ENCODE data around the gene MSN.
"Not testable (repeated sequence)": the region's sequence is repeated elsewhere in the genome, so short reads cannot be mapped to it uniquely, and the experiment has no call there.

Gene MSN

GRCh38 chrX:65644621-65645289 is 22.7 kb upstream of the MSN start:
- DNase-seq (ENCODE audit: low read depth), result peak; percentile 89
- Histone ChIP-seq H3K36me3 (ENCODE audit: control insufficient read depth, insufficient read depth, low read length, severe bottlenecking) (no peaks in the 10 kb centered on the region), H3K9me3 (ENCODE audit: control insufficient read depth, low read length) (no peaks in the 10 kb centered on the region), H3K4me1 (ENCODE audit: control insufficient read depth, insufficient read depth, low read length) (peaks cover 26% of the 10 kb centered on the region), H3K9ac (ENCODE audit: low read length) (peak overlapping the region; percentile 62), H3K27me3 (replicated peaks; ENCODE audit: control insufficient read depth, insufficient read depth, low read length) (no peaks in the 10 kb centered on the region), H3K4me3 (ENCODE audit: low read length) (no peak overlapping the region)

- Histone ChIP-seq H3K4me1 (ENCODE audit: control insufficient read depth, insufficient read depth, low read length) (peaks cover 23% of the 10 kb centered on the region), H3K9me3 (ENCODE audit: control insufficient read depth, low read length) (peaks cover 3% of the 10 kb centered on the region), H3K27me3 (replicated peaks; ENCODE audit: control insufficient read depth, insufficient read depth, low read length) (no peaks in the 10 kb centered on the region), H3K4me3 (ENCODE audit: low read length) (no peak overlapping the region), H3K36me3 (ENCODE audit: control insufficient read depth, insufficient read depth, low read length, severe bottlenecking) (no peaks in the 10 kb centered on the region), H3K9ac (ENCODE audit: low read length) (no peak overlapping the region)
- no peak for DNase-seq (ENCODE audit: low read depth)
Measured at GRCh38 chrX:65647801-65648200, 19.7 kb upstream of the MSN start.

- Histone ChIP-seq H3K9me3 (ENCODE audit: control insufficient read depth, low read length) (peaks cover 3% of the 10 kb centered on the region), H3K36me3 (ENCODE audit: control insufficient read depth, insufficient read depth, low read length, severe bottlenecking) (no peaks in the 10 kb centered on the region), H3K27me3 (replicated peaks; ENCODE audit: control insufficient read depth, insufficient read depth, low read length) (no peaks in the 10 kb centered on the region), H3K4me1 (ENCODE audit: control insufficient read depth, insufficient read depth, low read length) (no peaks in the 10 kb centered on the region), H3K4me3 (ENCODE audit: low read length) (no peak overlapping the region), H3K9ac (ENCODE audit: low read length) (no peak overlapping the region)
- DNase-seq (ENCODE audit: low read depth), result no peak
Measured at GRCh38 chrX:65652098-65652497, 15.4 kb upstream of the MSN start.

GRCh38 chrX:65657009-65657441 is 10.4 kb upstream of the MSN start:
- DNase-seq (ENCODE audit: low read depth); H3K4me3 ChIP-seq (ENCODE audit: low read length); H3K9me3 ChIP-seq (ENCODE audit: control insufficient read depth, low read length); H3K9ac ChIP-seq (ENCODE audit: low read length); H3K4me1 ChIP-seq (ENCODE audit: control insufficient read depth, insufficient read depth, low read length); H3K36me3 ChIP-seq (ENCODE audit: control insufficient read depth, insufficient read depth, low read length, severe bottlenecking); H3K27me3 ChIP-seq (replicated peaks; ENCODE audit: control insufficient read depth, insufficient read depth, low read length): not testable (repeated sequence)

GRCh38 chrX:65657659-65658058 is 9.8 kb upstream of the MSN start:
- no peak overlapping the region for H3K9ac ChIP-seq (ENCODE audit: low read length)
- peaks cover 8% of the 10 kb centered on the region for H3K9me3 ChIP-seq (ENCODE audit: control insufficient read depth, low read length)
- no peaks in the 10 kb centered on the region for H3K4me1 ChIP-seq (ENCODE audit: control insufficient read depth, insufficient read depth, low read length)
- no peaks in the 10 kb centered on the region for H3K27me3 ChIP-seq (replicated peaks; ENCODE audit: control insufficient read depth, insufficient read depth, low read length)
- no peak for DNase-seq (ENCODE audit: low read depth)
- no peaks in the 10 kb centered on the region for H3K36me3 ChIP-seq (ENCODE audit: control insufficient read depth, insufficient read depth, low read length, severe bottlenecking)
- H3K4me3 ChIP-seq (ENCODE audit: low read length), result no peak overlapping the region

- no peak overlapping the region for H3K9ac ChIP-seq (ENCODE audit: low read length)
- DNase-seq (ENCODE audit: low read depth), result no peak
- no peak overlapping the region for H3K4me3 ChIP-seq (ENCODE audit: low read length)
- H3K36me3 ChIP-seq (ENCODE audit: control insufficient read depth, insufficient read depth, low read length, severe bottlenecking), result no peaks in the 10 kb centered on the region
- peaks cover 8% of the 10 kb centered on the region for H3K9me3 ChIP-seq (ENCODE audit: control insufficient read depth, low read length)
- H3K4me1 ChIP-seq (ENCODE audit: control insufficient read depth, insufficient read depth, low read length), result no peaks in the 10 kb centered on the region
- H3K27me3 ChIP-seq (replicated peaks; ENCODE audit: control insufficient read depth, insufficient read depth, low read length), result no peaks in the 10 kb centered on the region
Measured at GRCh38 chrX:65658229-65658628, 9.2 kb upstream of the MSN start.

GRCh38 chrX:65667157-65667502 is 324 bp upstream of the MSN start:
- no peaks in the 10 kb centered on the region for H3K36me3 ChIP-seq (ENCODE audit: control insufficient read depth, insufficient read depth, low read length, severe bottlenecking)
- peaks cover 18% of the 10 kb centered on the region for H3K4me1 ChIP-seq (ENCODE audit: control insufficient read depth, insufficient read depth, low read length)
- no peaks in the 10 kb centered on the region for H3K27me3 ChIP-seq (replicated peaks; ENCODE audit: control insufficient read depth, insufficient read depth, low read length)
- peak overlapping the region; percentile 49 for H3K9ac ChIP-seq (ENCODE audit: low read length)
- H3K4me3 ChIP-seq (ENCODE audit: low read length), result no peak overlapping the region
- peaks cover 3% of the 10 kb centered on the region for H3K9me3 ChIP-seq (ENCODE audit: control insufficient read depth, low read length)
- DNase-seq (ENCODE audit: low read depth), result no peak

GRCh38 chrX:65668377-65669310 is 1.2 kb downstream of the MSN start:
- H3K27me3 ChIP-seq (replicated peaks; ENCODE audit: control insufficient read depth, insufficient read depth, low read length), result no peaks in the 10 kb centered on the region
- peak overlapping the region; percentile 91 for H3K4me3 ChIP-seq (ENCODE audit: low read length)
- no peaks in the 10 kb centered on the region for H3K9me3 ChIP-seq (ENCODE audit: control insufficient read depth, low read length)
- H3K9ac ChIP-seq (ENCODE audit: low read length), result peak overlapping the region; percentile 97
- peaks cover 4% of the 10 kb centered on the region for H3K36me3 ChIP-seq (ENCODE audit: control insufficient read depth, insufficient read depth, low read length, severe bottlenecking)
- peak; percentile 76 for DNase-seq (ENCODE audit: low read depth)
- peaks cover 32% of the 10 kb centered on the region for H3K4me1 ChIP-seq (ENCODE audit: control insufficient read depth, insufficient read depth, low read length)

GRCh38 chrX:65671286-65671685 is 3.8 kb downstream of the MSN start:
- peaks cover 4% of the 10 kb centered on the region for H3K36me3 ChIP-seq (ENCODE audit: control insufficient read depth, insufficient read depth, low read length, severe bottlenecking)
- no peak overlapping the region for H3K9ac ChIP-seq (ENCODE audit: low read length)
- no peaks in the 10 kb centered on the region for H3K27me3 ChIP-seq (replicated peaks; ENCODE audit: control insufficient read depth, insufficient read depth, low read length)
- H3K4me1 ChIP-seq (ENCODE audit: control insufficient read depth, insufficient read depth, low read length), result peaks cover 47% of the 10 kb centered on the region
- peak overlapping the region; percentile 12 for H3K4me3 ChIP-seq (ENCODE audit: low read length)
- DNase-seq (ENCODE audit: low read depth), result no peak
- H3K9me3 ChIP-seq (ENCODE audit: control insufficient read depth, low read length), result no peaks in the 10 kb centered on the region

- peak; percentile 41 for DNase-seq (ENCODE audit: low read depth)
- Histone ChIP-seq H3K4me1 (ENCODE audit: control insufficient read depth, insufficient read depth, low read length) (peaks cover 47% of the 10 kb centered on the region), H3K9me3 (ENCODE audit: control insufficient read depth, low read length) (no peaks in the 10 kb centered on the region), H3K27me3 (replicated peaks; ENCODE audit: control insufficient read depth, insufficient read depth, low read length) (no peaks in the 10 kb centered on the region), H3K9ac (ENCODE audit: low read length) (no peak overlapping the region), H3K36me3 (ENCODE audit: control insufficient read depth, insufficient read depth, low read length, severe bottlenecking) (peaks cover 4% of the 10 kb centered on the region), H3K4me3 (ENCODE audit: low read length) (peak overlapping the region; percentile 12)
Measured at GRCh38 chrX:65671966-65672365, 4.5 kb downstream of the MSN start.

GRCh38 chrX:65673857-65674203 is 6.4 kb downstream of the MSN start:
- H3K9me3 ChIP-seq (ENCODE audit: control insufficient read depth, low read length), result no peaks in the 10 kb centered on the region
- peaks cover 4% of the 10 kb centered on the region for H3K36me3 ChIP-seq (ENCODE audit: control insufficient read depth, insufficient read depth, low read length, severe bottlenecking)
- DNase-seq (ENCODE audit: low read depth), result no peak
- peaks cover 66% of the 10 kb centered on the region for H3K4me1 ChIP-seq (ENCODE audit: control insufficient read depth, insufficient read depth, low read length)
- H3K27me3 ChIP-seq (replicated peaks; ENCODE audit: control insufficient read depth, insufficient read depth, low read length), result peaks cover 2% of the 10 kb centered on the region
- H3K4me3 ChIP-seq (ENCODE audit: low read length), result peak overlapping the region; percentile 41
- peak overlapping the region; percentile 34 for H3K9ac ChIP-seq (ENCODE audit: low read length)
